H1 (cell line): Measurements from ENCODE around the gene RNF175. TPM values are rescaled to one million over a fixed set of nuclear protein-coding genes. Genes with fewer than 3 reads are reported as not detected.

ENCODE experiments used
- CTCF ChIA-PET: fragments of 300-600 bp; sonication (Branson Sonifier 250); formaldehyde crosslinking; loops from one replicate; lab custom pipeline; 2021; ENCODE audit not compliant: partially characterized antibody; lab: Charles Lee
- POLR2A ChIA-PET: fragments of 300-600 bp; sonication (Branson Sonifier 250); formaldehyde crosslinking; loops from one replicate; lab custom pipeline; 2021; ENCODE audit warnings: inconsistent platforms; ENCODE audit not compliant: partially characterized antibody; lab: Charles Lee
- DNase-seq, 2 experiments: peaks; one replicate each; pipeline versions ENCODE4 v3.0.0 to v3.0.0-alpha.2; 2010 to 2022; ENCODE audit warnings: low spot score in 2 of 2, low read depth in 1 of 2, mixed read lengths in 1 of 2
- FAIRE-seq: peaks from 2 replicates; lab custom pipeline; 2011; peaks lifted over from hg19 to GRCh38; lab: Jason Lieb, UNC
- H2AFZ ChIP-seq: 2 replicates; pipeline ENCODE4 v1.8.1; 2012; ENCODE audit warnings: low read length, inconsistent platforms
- H2AK5ac ChIP-seq: 2 replicates; pipeline ENCODE4 v1.6.1; 2013; ENCODE audit warnings: low read depth, low read length
- H2BK120ac ChIP-seq: replicated peaks from 2 replicates; pipeline ENCODE3; 2013; ENCODE audit warnings: low read depth, low read length, inconsistent platforms
- H2BK12ac ChIP-seq: 2 replicates; pipeline ENCODE4 v1.6.1; 2013; ENCODE audit warnings: low read depth, low read length
- H2BK15ac ChIP-seq: 2 replicates; pipeline ENCODE4 v1.6.1; 2013; ENCODE audit warnings: low read length
- H2BK20ac ChIP-seq: 2 replicates; pipeline ENCODE4 v1.6.1; 2013; ENCODE audit warnings: low read length
- H2BK5ac ChIP-seq: 2 replicates; pipeline ENCODE4 v1.6.1; 2013; ENCODE audit warnings: low read depth, low read length
- H3K14ac ChIP-seq: 2 replicates; pipeline ENCODE4 v1.6.1; 2013; ENCODE audit warnings: inconsistent platforms; ENCODE audit not compliant: insufficient read length
- H3K18ac ChIP-seq: 2 replicates; pipeline ENCODE4 v1.6.1; 2013; ENCODE audit warnings: low read length; ENCODE audit errors: extremely low read depth
- H3K23ac ChIP-seq: 2 replicates; pipeline ENCODE4 v1.6.1; 2013; ENCODE audit warnings: inconsistent platforms; ENCODE audit not compliant: insufficient read length
- H3K23me2 ChIP-seq: 2 replicates; pipeline ENCODE4 v1.6.1; 2013; ENCODE audit warnings: low read depth, low read length
- H3K27ac ChIP-seq: 2 replicates; pipeline ENCODE4 v1.6.1; 2011; ENCODE audit warnings: low read depth, low read length, inconsistent platforms
- H3K27me3 ChIP-seq, 4 experiments: replicated peaks in 1 of 4; 1 replicate in 1 of 4; 2 replicates in 3 of 4; pipeline versions ENCODE4 v1.6.1 to v1.8.1; 2011 to 2013; ENCODE audit warnings: low read length in 3 of 4, mild to moderate bottlenecking in 3 of 4, inconsistent platforms in 2 of 4, mixed read lengths in 2 of 4, moderate library complexity in 1 of 4; ENCODE audit not compliant: control insufficient read depth in 3 of 4, insufficient read depth in 3 of 4; ENCODE audit errors: extremely low read depth in 1 of 4
- H3K36me3 ChIP-seq, 4 experiments: 2 replicates each; pipeline versions ENCODE4 v1.6.1 to v1.8.1; 2011 to 2013; ENCODE audit warnings: mild to moderate bottlenecking in 4 of 4, low read length in 3 of 4, moderate library complexity in 2 of 4, control low read depth in 1 of 4, inconsistent platforms in 1 of 4; ENCODE audit not compliant: insufficient read depth in 4 of 4, control insufficient read depth in 2 of 4
- H3K4ac ChIP-seq: replicated peaks from 2 replicates; pipeline ENCODE3; 2013; ENCODE audit warnings: low read length, low read depth, mixed read lengths, inconsistent platforms; ENCODE audit not compliant: insufficient read length
- H3K4me1 ChIP-seq, 4 experiments: replicated peaks in 1 of 4; 1 replicate in 1 of 4; 2 replicates in 3 of 4; pipeline versions ENCODE4 v1.6.1 to v1.8.1; 2011 to 2013; ENCODE audit warnings: low read length in 3 of 4, inconsistent platforms in 2 of 4, mixed read lengths in 1 of 4; ENCODE audit not compliant: insufficient read depth in 4 of 4, control insufficient read depth in 3 of 4
- H3K4me2 ChIP-seq, 2 experiments: 2 replicates each; pipeline versions ENCODE4 v1.6.1 to v1.8.1; 2011 to 2013; ENCODE audit warnings: low read depth in 2 of 2, low read length in 2 of 2, control low read depth in 1 of 2, inconsistent platforms in 1 of 2, mild to moderate bottlenecking in 1 of 2; ENCODE audit not compliant: insufficient read depth in 1 of 2
- H3K4me3 ChIP-seq, 4 experiments: fragments of 200-600, 300-600 bp in 1 of 4; sonication (generic), shearing (Covaris generic), sonication (Bioruptor Twin) in 1 of 4; 2 replicates each; pipeline versions ENCODE4 v1.5.1 to v1.8.1; 2011 to 2016; ENCODE audit warnings: low read length in 4 of 4, low read depth in 3 of 4, control low read depth in 2 of 4, inconsistent platforms in 2 of 4, mild to moderate bottlenecking in 2 of 4, mixed read lengths in 1 of 4, moderate library complexity in 1 of 4; ENCODE audit not compliant: insufficient read depth in 2 of 4; ENCODE audit errors: extremely low read depth in 1 of 4
- H3K56ac ChIP-seq: replicated peaks from 2 replicates; pipeline ENCODE3; 2013; ENCODE audit warnings: low read depth, mild to moderate bottlenecking, mixed read lengths, low read length, inconsistent platforms; ENCODE audit not compliant: insufficient read length
- H3K79me1 ChIP-seq: 2 replicates; pipeline ENCODE4 v1.6.1; 2013; ENCODE audit warnings: low read depth, low read length, control low read depth
- H3K79me2 ChIP-seq, 2 experiments: 2 replicates each; pipeline versions ENCODE4 v1.6.1 to v1.8.1; 2012 to 2013; ENCODE audit warnings: low read length in 2 of 2, mild to moderate bottlenecking in 2 of 2, inconsistent platforms in 1 of 2; ENCODE audit not compliant: insufficient read depth in 2 of 2, control insufficient read depth in 1 of 2
- H3K9ac ChIP-seq, 4 experiments: replicated peaks in 1 of 4; 1 replicate in 1 of 4; 2 replicates in 3 of 4; pipeline versions ENCODE4 v1.6.1 to v1.8.1; 2011 to 2013; ENCODE audit warnings: low read depth in 3 of 4, low read length in 3 of 4, control low read depth in 2 of 4, mild to moderate bottlenecking in 2 of 4, moderate library complexity in 2 of 4, inconsistent platforms in 1 of 4; ENCODE audit errors: extremely low read depth in 1 of 4
- H3K9me3 ChIP-seq, 2 experiments: 2 replicates each; pipeline versions ENCODE4 v1.6.1 to v1.8.1; 2012 to 2013; ENCODE audit warnings: mild to moderate bottlenecking in 2 of 2, moderate library complexity in 2 of 2, control low read depth in 1 of 2, inconsistent platforms in 1 of 2, low read depth in 1 of 2, low read length in 1 of 2, mixed read lengths in 1 of 2; ENCODE audit not compliant: insufficient read depth in 2 of 2
- H4K20me1 ChIP-seq, 2 experiments: replicated peaks in 1 of 2; 2 replicates each; pipeline versions ENCODE3 to v1.8.1; 2011 to 2013; ENCODE audit warnings: inconsistent platforms in 2 of 2, low read length in 2 of 2, mild to moderate bottlenecking in 1 of 2; ENCODE audit not compliant: insufficient read depth in 2 of 2, control insufficient read depth in 1 of 2
- H4K5ac ChIP-seq: 2 replicates; pipeline ENCODE4 v1.6.1; 2013; ENCODE audit warnings: low read length, low read depth, mixed read lengths, inconsistent platforms; ENCODE audit not compliant: insufficient read length
- H4K8ac ChIP-seq: 2 replicates; pipeline ENCODE4 v1.8.0; 2013; ENCODE audit warnings: mild to moderate bottlenecking, moderate library complexity, low read length, inconsistent platforms; ENCODE audit not compliant: insufficient read depth; ENCODE audit errors: extremely low read depth
- H4K91ac ChIP-seq: replicated peaks from 2 replicates; pipeline ENCODE3; 2013; ENCODE audit warnings: low read length, mixed read lengths, inconsistent platforms; ENCODE audit not compliant: insufficient read length
- NANOG ChIP-seq: IDR thresholded peaks from 2 replicates; pipeline ENCODE4 v1.6.1; 2011; ENCODE audit warnings: low read length, low read depth, mild to moderate bottlenecking, inconsistent platforms; ENCODE audit not compliant: insufficient read depth, poor library complexity, severe bottlenecking
- RAD21 ChIP-seq, 2 experiments: IDR thresholded peaks in 1 of 2; conservative IDR thresholded peaks in 1 of 2; 2 replicates each; pipeline ENCODE4 v1.6.1; 2011; ENCODE audit warnings: low read depth in 2 of 2, low read length in 2 of 2, improper control_type of control experiment in 1 of 2, inconsistent platforms in 1 of 2, mild to moderate bottlenecking in 1 of 2, moderate library complexity in 1 of 2
- WGBS, 2 experiments: shearing (Covaris generic) in 1 of 2; methylation state at CpG; one replicate each; pipeline versions ENCODE4 v1.1.6 to v1.1.7; 2013 to 2015; ENCODE audit warnings: low lambda C conversion rate in 2 of 2, mixed read lengths in 2 of 2, inconsistent platforms in 1 of 2, low coverage in 1 of 2, missing lambda C conversion rate in 1 of 2; ENCODE audit not compliant: insufficient replicate concordance in 2 of 2, insufficient coverage in 1 of 2, insufficient read length in 1 of 2; ENCODE audit errors: extremely low coverage in 1 of 2, missing lambda C conversion rate in 1 of 2; 5-methylcytosine and 5-hydroxymethylcytosine counted together
- polyA plus RNA-seq, 7 experiments: library from polyadenylated mRNA; depleted of rRNA in 3 of 7; stranded (reverse) in 5 of 7; unstranded in 2 of 7; fragments of >200 nt in 5 of 7; fragments of 200-250 nt in 2 of 7; gene quantifications; 1 replicate in 5 of 7; 2 replicates in 1 of 7; 4 replicates in 1 of 7; pipeline versions ENCODE4 v1.2.1 to v1.2.3, GENCODE V29; 2011 to 2013; ENCODE audit warnings: missing spikeins in 2 of 7, mixed read lengths in 2 of 7
- total RNA-seq: library from RNA; stranded (reverse); fragmentation: NEBNext Ultra II Directional; extraction: Animal tissue kit (Norgen Biotek cat#: 25700); gene quantifications from 2 replicates; pipeline ENCODE4 v1.2.1, GENCODE V29; 2021

The RNF175 gene
- total and polyA plus RNA-seq, 2 of the 8 experiments (the other 6 are each of a cell fraction or from before 2014, with no cell fraction given), result 7.9 to 9.8 TPM

DNA sequence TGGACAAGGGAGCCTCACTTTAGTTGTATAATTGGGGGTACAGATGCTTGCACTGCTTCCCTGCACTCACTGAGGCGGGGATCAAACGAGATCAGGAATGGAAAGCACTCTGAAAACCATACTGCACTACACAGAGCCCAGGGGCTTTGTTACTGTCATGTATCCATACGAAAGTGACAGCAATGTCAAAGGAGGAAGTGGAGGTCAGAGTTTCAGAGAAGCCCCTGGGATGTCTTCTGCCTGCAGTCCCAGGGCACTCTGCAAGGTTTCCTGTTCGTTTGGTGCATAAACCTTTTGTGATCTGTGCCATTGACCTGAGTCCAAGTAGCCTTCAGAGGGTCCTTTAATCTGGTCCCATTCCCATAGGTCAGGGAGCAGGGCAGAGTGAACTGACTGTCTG is 31.2 kb downstream of the RNF175 start:
- Histone ChIP-seq H3K27me3 (no peaks in the 10 kb centered on the region), H3K18ac (no peak overlapping the region), H2AK5ac (no peak overlapping the region), H3K79me1 (no peaks in the 10 kb centered on the region), H3K9ac (no peak overlapping the region), H2BK15ac (no peak overlapping the region), H3K4me1 (no peaks in the 10 kb centered on the region), H4K91ac (no peak overlapping the region), H3K4me3 (no peak overlapping the region), H3K27ac (no peak overlapping the region), H3K79me2 (no peaks in the 10 kb centered on the region), H4K20me1 (no peaks in the 10 kb centered on the region), H3K14ac (no peak overlapping the region), H2BK5ac (no peak overlapping the region), H3K23ac (no peak overlapping the region), H3K56ac (no peak overlapping the region), H2BK20ac (no peak overlapping the region), H3K4ac (no peak overlapping the region), H2BK12ac (no peak overlapping the region), H4K8ac (no peak overlapping the region), H3K9me3 (no peaks in the 10 kb centered on the region), H3K4me2 (no peak overlapping the region), H2BK120ac (no peak overlapping the region), H3K23me2 (no peaks in the 10 kb centered on the region), H3K36me3 (no peaks in the 10 kb centered on the region), H2AFZ (no peak overlapping the region), H4K5ac (no peak overlapping the region)
- DNase-seq, result no peak
- FAIRE-seq, result no peak
- ChIA-PET POLR2A (no interaction called here), CTCF (interaction anchor here (0.7 to 1.3 kb wide), 2 partner anchors 21 to 94 kb away, joined by 3 read pairs; no protein-coding TSS in a partner anchor)
- 89% methylated on average over 4 of the region's 4 CpGs; no CpG with 5 or more reads in 1 of the 2 experiments for WGBS, 2 experiments
- TF ChIP-seq RAD21 (IDR thresholded peaks at IDR 0.05 in 1 of 2, conservative IDR thresholded peaks at IDR 0.05 in 1 of 2; ENCODE audit: low read depth in 2 of 2, low read length in 2 of 2) (no peak), NANOG (no peak)
